ENCODE results near the gene PIK3CB. TPM values are rescaled to one million over a fixed set of nuclear protein-coding genes. Genes with fewer than 3 reads are reported as not detected.
"Not testable (repeated sequence)": the region's sequence is repeated elsewhere in the genome, so short reads cannot be mapped to it uniquely, and the experiment has no call there.

The PIK3CB gene
- polyA plus RNA-seq, 3 donors = 14.1 to 33.6 (median 20.4) TPM

DNA sequence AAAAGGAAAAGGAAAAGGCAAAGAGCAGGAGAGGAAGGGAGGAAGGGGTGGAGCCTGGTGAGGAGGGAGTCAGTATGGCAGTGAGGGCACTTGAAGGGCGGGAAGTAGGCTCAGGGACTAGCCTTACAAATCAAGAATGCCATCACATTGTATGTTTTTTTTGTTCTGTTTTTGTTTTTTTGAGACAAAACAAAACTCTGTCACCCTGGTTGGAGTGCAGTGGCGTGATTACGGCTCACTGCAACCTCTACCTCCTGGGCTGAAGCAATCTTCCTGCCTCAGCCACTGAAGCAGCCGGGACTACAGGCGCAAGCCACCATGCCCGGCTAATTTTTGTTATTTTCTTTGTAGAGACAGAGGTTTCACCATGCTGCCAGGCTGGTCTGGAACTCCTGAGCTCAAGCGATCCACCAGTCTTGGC lies 10.5 kb upstream of the PIK3CB start:
- H3K4me1 Mint-ChIP-seq = peaks cover 43% of the 10 kb centered on the region
- H3K4me3 Mint-ChIP-seq = peak overlapping the region in 1 of 2 donors; percentile 21
- no peaks in the 10 kb centered on the region for H4K20me1 ChIP-seq (ENCODE audit: insufficient read depth, low read length)
- intact Hi-C loops (cut with micrococcal nuclease) = loop anchor here in 1 of 2 donors (5.0 kb wide), 1 partner anchor 42 kb away; no protein-coding TSS in a partner anchor
- peak in 1 of 3 donors; percentile 35 for DNase-seq
- peaks cover 0 to 2% (median 1%) of the 10 kb centered on the region in 3 donors for H3K27me3 Mint-ChIP-seq (ENCODE audit: low read depth in 3 of 3)
- 40% methylated on average over 2 of the region's 7 CpGs for WGBS (ENCODE audit: insufficient coverage)
- H3K36me3 ChIP-seq (replicated peaks in 1 of 2; ENCODE audit: control insufficient read depth in 1 of 2, insufficient read depth in 2 of 2, low read length in 2 of 2) = no peaks in the 10 kb centered on the region
- H3K79me2 ChIP-seq (ENCODE audit: insufficient read depth, low read length) = no peaks in the 10 kb centered on the region
- H3K9me3 ChIP-seq (replicated peaks in 1 of 2; ENCODE audit: control insufficient read depth in 1 of 2, insufficient read depth in 1 of 2, low read length in 2 of 2) = no peaks in the 10 kb centered on the region
- peak overlapping the region; percentile 76 for H2AFZ ChIP-seq (ENCODE audit: insufficient read depth, low read depth, low read length, poor library complexity, severe bottlenecking)
- H3K4me2 ChIP-seq (replicated peaks; ENCODE audit: extremely low read depth, low read length, poor library complexity, severe bottlenecking) = peak overlapping the region; percentile 54
- no peaks in the 10 kb centered on the region for H3K9me3 Mint-ChIP-seq
- no peaks in the 10 kb centered on the region for H3K27me3 ChIP-seq (ENCODE audit: control insufficient read depth in 2 of 2, insufficient read depth in 2 of 2, low read length in 2 of 2)
- TF ChIP-seq, protein P1, sequence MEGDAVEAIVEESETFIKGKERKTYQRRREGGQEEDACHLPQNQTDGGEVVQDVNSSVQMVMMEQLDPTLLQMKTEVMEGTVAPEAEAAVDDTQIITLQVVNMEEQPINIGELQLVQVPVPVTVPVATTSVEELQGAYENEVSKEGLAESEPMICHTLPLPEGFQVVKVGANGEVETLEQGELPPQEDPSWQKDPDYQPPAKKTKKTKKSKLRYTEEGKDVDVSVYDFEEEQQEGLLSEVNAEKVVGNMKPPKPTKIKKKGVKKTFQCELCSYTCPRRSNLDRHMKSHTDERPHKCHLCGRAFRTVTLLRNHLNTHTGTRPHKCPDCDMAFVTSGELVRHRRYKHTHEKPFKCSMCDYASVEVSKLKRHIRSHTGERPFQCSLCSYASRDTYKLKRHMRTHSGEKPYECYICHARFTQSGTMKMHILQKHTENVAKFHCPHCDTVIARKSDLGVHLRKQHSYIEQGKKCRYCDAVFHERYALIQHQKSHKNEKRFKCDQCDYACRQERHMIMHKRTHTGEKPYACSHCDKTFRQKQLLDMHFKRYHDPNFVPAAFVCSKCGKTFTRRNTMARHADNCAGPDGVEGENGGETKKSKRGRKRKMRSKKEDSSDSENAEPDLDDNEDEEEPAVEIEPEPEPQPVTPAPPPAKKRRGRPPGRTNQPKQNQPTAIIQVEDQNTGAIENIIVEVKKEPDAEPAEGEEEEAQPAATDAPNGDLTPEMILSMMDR (IDR thresholded peaks at IDR 0.05) = no peak
- H3K9ac ChIP-seq (ENCODE audit: insufficient read depth, low read length, poor library complexity, severe bottlenecking) = no peak overlapping the region
- H3K36me3 Mint-ChIP-seq = no peaks in the 10 kb centered on the region
- peak overlapping the region; percentile 40 to 66 for H3K27ac ChIP-seq (ENCODE audit: low read depth in 1 of 2, low read length in 2 of 2)
- H3K4me1 ChIP-seq (ENCODE audit: control insufficient read depth in 1 of 2, insufficient read depth in 2 of 2, low read length in 2 of 2) = peaks cover 47 to 52% of the 10 kb centered on the region in 2 donors
- H3K4me3 ChIP-seq (replicated peaks in 1 of 3; ENCODE audit: low read depth in 2 of 3, low read length in 3 of 3) = peak overlapping the region in 1 of 3 experiments; percentile 24
- H3K27ac Mint-ChIP-seq = peak overlapping the region in 5 of 7 donors; percentile 28 to 86 (median 77)

DNA sequence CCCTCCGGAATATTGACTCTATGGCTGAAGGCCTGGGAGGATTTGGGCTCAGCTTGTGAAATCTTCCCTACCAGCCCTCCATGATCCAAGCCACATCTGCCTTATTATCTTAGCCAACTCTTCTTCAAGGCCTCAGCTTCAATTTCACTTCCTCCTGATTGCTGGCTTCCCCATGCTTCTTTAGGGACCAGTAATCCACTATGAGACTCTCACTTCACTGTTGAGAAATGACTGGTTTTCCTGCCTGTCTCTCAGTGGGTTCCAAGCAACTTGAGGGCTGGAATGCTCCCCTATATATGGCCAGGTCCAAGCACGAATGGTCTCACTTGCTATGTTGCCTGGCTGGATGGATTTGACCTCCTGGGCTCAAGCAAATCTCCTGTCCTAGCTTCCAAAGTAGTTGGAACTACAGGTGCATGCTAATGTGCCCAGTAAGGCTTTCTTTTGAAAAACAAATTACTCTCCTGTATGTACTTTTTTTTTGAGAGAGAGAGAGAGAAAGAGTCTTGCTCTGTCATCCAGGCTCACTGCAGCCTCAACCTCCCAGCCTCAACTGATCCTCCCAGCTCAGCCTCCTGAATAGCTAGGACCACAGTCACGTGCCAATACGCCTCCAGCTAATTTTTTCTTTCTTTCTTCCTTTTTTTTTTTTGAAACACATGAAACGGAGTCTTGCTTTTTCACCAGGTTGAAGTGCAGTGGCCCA lies 7.9 kb upstream of the PIK3CB start:
- H3K4me1 Mint-ChIP-seq = peaks cover 43% of the 10 kb centered on the region
- Histone ChIP-seq H3K27ac (ENCODE audit: low read depth in 1 of 2, low read length in 2 of 2) (peak overlapping the region; percentile 44 to 61), H4K20me1 (ENCODE audit: insufficient read depth, low read length) (no peaks in the 10 kb centered on the region), H3K9me3 (replicated peaks in 1 of 2; ENCODE audit: control insufficient read depth in 1 of 2, insufficient read depth in 1 of 2, low read length in 2 of 2) (no peaks in the 10 kb centered on the region), H3K4me1 (ENCODE audit: control insufficient read depth in 1 of 2, insufficient read depth in 2 of 2, low read length in 2 of 2) (peaks cover 47 to 52% of the 10 kb centered on the region in 2 donors), H2AFZ (ENCODE audit: insufficient read depth, low read depth, low read length, poor library complexity, severe bottlenecking) (peak overlapping the region; percentile 30), H3K27me3 (ENCODE audit: control insufficient read depth in 2 of 2, insufficient read depth in 2 of 2, low read length in 2 of 2) (no peaks in the 10 kb centered on the region), H3K36me3 (replicated peaks in 1 of 2; ENCODE audit: control insufficient read depth in 1 of 2, insufficient read depth in 2 of 2, low read length in 2 of 2) (no peaks in the 10 kb centered on the region), H3K79me2 (ENCODE audit: insufficient read depth, low read length) (no peaks in the 10 kb centered on the region), H3K4me3 (replicated peaks in 1 of 3; ENCODE audit: low read depth in 2 of 3, low read length in 3 of 3) (no peak overlapping the region), H3K9ac (ENCODE audit: insufficient read depth, low read length, poor library complexity, severe bottlenecking) (no peak overlapping the region), H3K4me2 (replicated peaks; ENCODE audit: extremely low read depth, low read length, poor library complexity, severe bottlenecking) (peak overlapping the region; percentile 42)
- H3K36me3 Mint-ChIP-seq = no peaks in the 10 kb centered on the region
- peaks cover 0 to 3% (median 0%) of the 10 kb centered on the region in 7 donors for H3K9me3 Mint-ChIP-seq
- peak overlapping the region; percentile 62 to 92 (median 85) for H3K27ac Mint-ChIP-seq
- peaks cover 0 to 2% (median 1%) of the 10 kb centered on the region in 3 donors for H3K27me3 Mint-ChIP-seq (ENCODE audit: low read depth in 3 of 3)
- WGBS (ENCODE audit: insufficient coverage) = 4% methylated on average over 4 of the region's 5 CpGs
- intact Hi-C loops (cut with micrococcal nuclease) = no loop called here
- H3K4me3 Mint-ChIP-seq = peak overlapping the region in 1 of 2 donors; percentile 1
- DNase-seq = peak; percentile 56 to 87 (median 86)
- TF ChIP-seq, protein P1 (IDR thresholded peaks at IDR 0.05) = no peak

DNA sequence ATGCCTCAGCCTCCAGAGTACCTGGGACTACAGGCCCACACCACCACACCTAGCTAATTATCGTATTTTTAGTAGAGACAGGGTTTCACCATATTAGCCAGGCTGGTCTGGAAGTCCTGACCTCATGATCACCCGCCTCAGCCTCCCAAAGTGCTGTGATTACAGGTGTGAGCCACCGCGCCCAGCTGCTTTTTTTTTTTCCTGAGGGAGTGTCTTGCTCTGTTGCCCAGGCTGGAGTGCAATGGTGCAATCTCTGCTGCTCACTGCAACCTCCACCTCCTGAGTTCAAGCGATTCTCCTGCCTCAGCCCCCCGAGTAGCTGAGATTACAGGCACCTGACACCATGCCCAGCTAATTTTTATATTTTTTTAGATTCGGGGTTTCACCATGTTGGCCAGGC lies 3.7 kb upstream of the PIK3CB start:
- H3K9me3 Mint-ChIP-seq; H3K36me3 Mint-ChIP-seq; H3K4me3 ChIP-seq (replicated peaks in 1 of 3; ENCODE audit: low read depth in 2 of 3, low read length in 3 of 3); H3K4me3 Mint-ChIP-seq; H3K27ac Mint-ChIP-seq; H3K9ac ChIP-seq (ENCODE audit: insufficient read depth, low read length, poor library complexity, severe bottlenecking); H3K27ac ChIP-seq (ENCODE audit: low read depth in 1 of 2, low read length in 2 of 2); H3K36me3 ChIP-seq (replicated peaks in 1 of 2; ENCODE audit: control insufficient read depth in 1 of 2, insufficient read depth in 2 of 2, low read length in 2 of 2); H3K4me2 ChIP-seq (replicated peaks; ENCODE audit: extremely low read depth, low read length, poor library complexity, severe bottlenecking); H2AFZ ChIP-seq (ENCODE audit: insufficient read depth, low read depth, low read length, poor library complexity, severe bottlenecking); H3K27me3 ChIP-seq (ENCODE audit: control insufficient read depth in 2 of 2, insufficient read depth in 2 of 2, low read length in 2 of 2); H3K9me3 ChIP-seq (replicated peaks in 1 of 2; ENCODE audit: control insufficient read depth in 1 of 2, insufficient read depth in 1 of 2, low read length in 2 of 2); DNase-seq; H3K27me3 Mint-ChIP-seq (ENCODE audit: low read depth in 3 of 3); H4K20me1 ChIP-seq (ENCODE audit: insufficient read depth, low read length): not testable (repeated sequence)
- WGBS (ENCODE audit: insufficient coverage) = 100% methylated on average over 2 of the region's 7 CpGs
- Histone ChIP-seq H3K79me2 (ENCODE audit: insufficient read depth, low read length) (peaks cover 13% of the 10 kb centered on the region), H3K4me1 (ENCODE audit: control insufficient read depth in 1 of 2, insufficient read depth in 2 of 2, low read length in 2 of 2) (peaks cover 29 to 31% of the 10 kb centered on the region in 2 donors)
- intact Hi-C loops (cut with micrococcal nuclease) = loop anchor here in 1 of 2 donors (5.0 kb wide), 1 partner anchor 39 kb away; no protein-coding TSS in a partner anchor
- H3K4me1 Mint-ChIP-seq = peaks cover 27% of the 10 kb centered on the region

All from CD14-positive monocyte (primary cell).